Keratinocyte (primary cell): ENCODE data around the gene RBMS3.

Experiments
- EZH2 ChIP-seq: IDR thresholded peaks from one replicate; pipeline ENCODE4 v1.6.1; 2012; ENCODE audit warnings: inconsistent platforms, mild to moderate bottlenecking, low read length, moderate library complexity
- TF ChIP-seq, protein P1 (sequence below), 3 experiments: IDR thresholded peaks in 1 of 3; conservative IDR thresholded peaks in 1 of 3; optimal IDR thresholded peaks in 1 of 3; 2 replicates in 2 of 3; 3 replicates in 1 of 3; pipeline versions ENCODE3 to v1.5.1; 2011; ENCODE audit warnings: low read length in 3 of 3, mild to moderate bottlenecking in 3 of 3, moderate library complexity in 2 of 3, control low read depth in 1 of 3, inconsistent platforms in 1 of 3; ENCODE audit not compliant: insufficient read depth in 2 of 3; ENCODE audit errors: extremely low read depth in 1 of 3

DNA sequence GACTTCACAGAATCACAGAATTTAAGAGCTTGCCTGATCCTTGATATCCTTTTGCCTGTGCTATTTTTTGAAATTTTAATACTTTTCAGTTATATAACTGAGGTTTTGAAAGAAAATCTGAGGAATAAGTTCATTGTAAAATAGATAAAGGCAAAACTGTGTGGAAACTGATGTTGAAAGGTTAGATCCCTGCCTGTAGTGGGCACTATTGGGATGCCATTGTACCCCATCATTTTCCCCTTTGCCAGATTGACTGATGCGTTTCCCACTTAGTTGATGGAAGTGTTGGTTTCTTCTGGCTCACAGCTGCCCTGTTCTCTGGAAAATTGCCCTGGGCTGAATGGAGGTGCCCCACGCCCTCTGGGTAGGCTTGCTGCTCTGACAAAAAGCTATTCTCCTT, 387.9 kb downstream of the RBMS3 start:
- TF ChIP-seq, protein P1, sequence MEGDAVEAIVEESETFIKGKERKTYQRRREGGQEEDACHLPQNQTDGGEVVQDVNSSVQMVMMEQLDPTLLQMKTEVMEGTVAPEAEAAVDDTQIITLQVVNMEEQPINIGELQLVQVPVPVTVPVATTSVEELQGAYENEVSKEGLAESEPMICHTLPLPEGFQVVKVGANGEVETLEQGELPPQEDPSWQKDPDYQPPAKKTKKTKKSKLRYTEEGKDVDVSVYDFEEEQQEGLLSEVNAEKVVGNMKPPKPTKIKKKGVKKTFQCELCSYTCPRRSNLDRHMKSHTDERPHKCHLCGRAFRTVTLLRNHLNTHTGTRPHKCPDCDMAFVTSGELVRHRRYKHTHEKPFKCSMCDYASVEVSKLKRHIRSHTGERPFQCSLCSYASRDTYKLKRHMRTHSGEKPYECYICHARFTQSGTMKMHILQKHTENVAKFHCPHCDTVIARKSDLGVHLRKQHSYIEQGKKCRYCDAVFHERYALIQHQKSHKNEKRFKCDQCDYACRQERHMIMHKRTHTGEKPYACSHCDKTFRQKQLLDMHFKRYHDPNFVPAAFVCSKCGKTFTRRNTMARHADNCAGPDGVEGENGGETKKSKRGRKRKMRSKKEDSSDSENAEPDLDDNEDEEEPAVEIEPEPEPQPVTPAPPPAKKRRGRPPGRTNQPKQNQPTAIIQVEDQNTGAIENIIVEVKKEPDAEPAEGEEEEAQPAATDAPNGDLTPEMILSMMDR (optimal IDR thresholded peaks at IDR 0.05 in 1 of 3, IDR thresholded peaks at IDR 0.05 in 1 of 3, conservative IDR thresholded peaks at IDR 0.05 in 1 of 3; ENCODE audit: extremely low read depth in 1 of 3, insufficient read depth in 2 of 3, low read length in 3 of 3) = peak; percentile 21 to 64 (median 33)
- no peak for TF ChIP-seq EZH2
